DOHH2 (cell line): Measurements from ENCODE around the gene GPR75.

Source experiments
- EZH2phosphoT487 ChIP-seq: fragments of 200-600 bp; sonication (generic); IDR thresholded peaks from 2 replicates; pipeline ENCODE4 v1.6.1; 2017; ENCODE audit warnings: borderline replicate concordance, mild to moderate bottlenecking, antibody characterized with exemption, low read length, moderate library complexity, mixed read lengths
- TF ChIP-seq, protein P1 (sequence below): fragments of 200-600 bp; sonication (generic); IDR thresholded peaks from one replicate; pipeline ENCODE4 v1.5.1; 2014; ENCODE audit warnings: antibody characterized with exemption, mild to moderate bottlenecking, low read depth, low read length; ENCODE audit not compliant: poor library complexity, severe bottlenecking

DNA sequence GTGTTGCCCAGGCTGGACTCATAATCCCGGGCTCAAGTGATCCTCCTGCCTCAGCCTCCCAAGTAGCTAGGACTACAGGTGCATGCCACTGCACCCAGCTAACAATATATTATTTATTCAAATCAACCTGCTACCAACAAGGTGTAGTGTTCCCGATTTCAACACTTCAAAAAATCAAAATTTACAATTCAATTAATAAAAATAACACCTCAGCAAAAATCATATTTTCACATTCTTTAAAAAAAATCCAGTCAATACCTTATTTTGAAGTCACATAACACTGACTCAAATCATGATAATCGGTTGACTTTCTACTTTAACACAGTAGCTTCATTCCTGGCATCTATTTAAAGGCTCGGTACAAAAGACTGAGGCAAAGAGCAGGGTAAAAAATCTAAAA is 7.2 kb downstream of the GPR75 start:
- TF ChIP-seq, protein P1, sequence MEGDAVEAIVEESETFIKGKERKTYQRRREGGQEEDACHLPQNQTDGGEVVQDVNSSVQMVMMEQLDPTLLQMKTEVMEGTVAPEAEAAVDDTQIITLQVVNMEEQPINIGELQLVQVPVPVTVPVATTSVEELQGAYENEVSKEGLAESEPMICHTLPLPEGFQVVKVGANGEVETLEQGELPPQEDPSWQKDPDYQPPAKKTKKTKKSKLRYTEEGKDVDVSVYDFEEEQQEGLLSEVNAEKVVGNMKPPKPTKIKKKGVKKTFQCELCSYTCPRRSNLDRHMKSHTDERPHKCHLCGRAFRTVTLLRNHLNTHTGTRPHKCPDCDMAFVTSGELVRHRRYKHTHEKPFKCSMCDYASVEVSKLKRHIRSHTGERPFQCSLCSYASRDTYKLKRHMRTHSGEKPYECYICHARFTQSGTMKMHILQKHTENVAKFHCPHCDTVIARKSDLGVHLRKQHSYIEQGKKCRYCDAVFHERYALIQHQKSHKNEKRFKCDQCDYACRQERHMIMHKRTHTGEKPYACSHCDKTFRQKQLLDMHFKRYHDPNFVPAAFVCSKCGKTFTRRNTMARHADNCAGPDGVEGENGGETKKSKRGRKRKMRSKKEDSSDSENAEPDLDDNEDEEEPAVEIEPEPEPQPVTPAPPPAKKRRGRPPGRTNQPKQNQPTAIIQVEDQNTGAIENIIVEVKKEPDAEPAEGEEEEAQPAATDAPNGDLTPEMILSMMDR, result no peak
- TF ChIP-seq EZH2phosphoT487, result no peak
